ENCODE results near the gene SNPH.

DNA sequence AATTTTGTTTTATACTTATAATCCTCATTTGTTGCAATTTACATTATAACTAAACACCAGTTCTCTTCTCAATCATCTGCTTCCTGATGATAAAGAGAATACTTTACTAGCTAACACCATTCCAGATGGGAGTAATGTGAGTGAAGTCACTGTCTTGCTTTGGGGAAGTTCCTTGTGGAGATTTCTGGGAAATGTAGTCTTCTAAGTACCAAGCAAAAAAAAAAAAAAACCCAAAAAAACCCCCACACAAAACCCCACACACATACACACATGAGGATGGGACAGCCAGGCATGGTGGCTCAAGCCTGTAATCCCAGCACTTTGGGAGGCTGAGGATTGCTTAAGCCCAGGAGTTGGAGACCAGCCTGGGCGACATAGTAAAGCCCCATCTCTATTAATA lies 2.2 kb upstream of the SNPH start:
- TF ChIP-seq, protein P1, sequence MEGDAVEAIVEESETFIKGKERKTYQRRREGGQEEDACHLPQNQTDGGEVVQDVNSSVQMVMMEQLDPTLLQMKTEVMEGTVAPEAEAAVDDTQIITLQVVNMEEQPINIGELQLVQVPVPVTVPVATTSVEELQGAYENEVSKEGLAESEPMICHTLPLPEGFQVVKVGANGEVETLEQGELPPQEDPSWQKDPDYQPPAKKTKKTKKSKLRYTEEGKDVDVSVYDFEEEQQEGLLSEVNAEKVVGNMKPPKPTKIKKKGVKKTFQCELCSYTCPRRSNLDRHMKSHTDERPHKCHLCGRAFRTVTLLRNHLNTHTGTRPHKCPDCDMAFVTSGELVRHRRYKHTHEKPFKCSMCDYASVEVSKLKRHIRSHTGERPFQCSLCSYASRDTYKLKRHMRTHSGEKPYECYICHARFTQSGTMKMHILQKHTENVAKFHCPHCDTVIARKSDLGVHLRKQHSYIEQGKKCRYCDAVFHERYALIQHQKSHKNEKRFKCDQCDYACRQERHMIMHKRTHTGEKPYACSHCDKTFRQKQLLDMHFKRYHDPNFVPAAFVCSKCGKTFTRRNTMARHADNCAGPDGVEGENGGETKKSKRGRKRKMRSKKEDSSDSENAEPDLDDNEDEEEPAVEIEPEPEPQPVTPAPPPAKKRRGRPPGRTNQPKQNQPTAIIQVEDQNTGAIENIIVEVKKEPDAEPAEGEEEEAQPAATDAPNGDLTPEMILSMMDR (IDR thresholded peaks at IDR 0.05): no peak
- no peak for TF ChIP-seq POLR2A (IDR thresholded peaks at IDR 0.05)
